Loucy (cell line): ENCODE measurements around the gene ZFPL1.

Source experiments
- H2AFZ ChIP-seq: fragments of 200-600 bp; sonication (generic); 2 replicates; pipeline ENCODE4 v1.6.0; 2016; ENCODE audit warnings: antibody characterized with exemption, mild to moderate bottlenecking, low read length, moderate library complexity
- H3F3A ChIP-seq: fragments of 200-600 bp; 2 replicates; pipeline ENCODE4 v1.6.0; 2016; ENCODE audit warnings: antibody characterized with exemption, low read depth, mild to moderate bottlenecking
- H3K27me3 ChIP-seq: fragments of 200-600 bp; sonication (generic); 2 replicates; pipeline ENCODE4 v1.6.1; 2014; ENCODE audit warnings: low read length, mild to moderate bottlenecking; ENCODE audit not compliant: insufficient read depth, poor library complexity, severe bottlenecking
- H3K36me3 ChIP-seq: fragments of 200-600 bp; sonication (generic); 2 replicates; pipeline ENCODE4 v1.6.1; 2016; ENCODE audit warnings: low read length; ENCODE audit not compliant: insufficient read depth
- H3K4me1 ChIP-seq: fragments of 200-600 bp; sonication (generic); 2 replicates; pipeline ENCODE4 v1.5.1; 2014; ENCODE audit warnings: low read length, mild to moderate bottlenecking; ENCODE audit not compliant: insufficient read depth, poor library complexity, severe bottlenecking
- H3K4me2 ChIP-seq: fragments of 200-600 bp; sonication (generic); 2 replicates; pipeline ENCODE4 v1.6.0; 2014; ENCODE audit warnings: antibody characterized with exemption, low read length, low read depth, mild to moderate bottlenecking; ENCODE audit not compliant: poor library complexity, severe bottlenecking
- H3K4me3 ChIP-seq: fragments of 200-600 bp; sonication (generic); 2 replicates; pipeline ENCODE4 v1.5.1; 2014; ENCODE audit warnings: low read length, mild to moderate bottlenecking, mixed read lengths; ENCODE audit not compliant: poor library complexity, severe bottlenecking
- H3K79me2 ChIP-seq: fragments of 200-600 bp; sonication (generic); 2 replicates; pipeline ENCODE4 v1.6.1; 2014; ENCODE audit warnings: low read length; ENCODE audit not compliant: insufficient read depth
- H3K9ac ChIP-seq: fragments of 200-600 bp; sonication (generic); 2 replicates; pipeline ENCODE4 v1.6.0; 2014; ENCODE audit warnings: mild to moderate bottlenecking, low read depth, low read length, moderate library complexity; ENCODE audit not compliant: poor library complexity, severe bottlenecking
- H3K9me2 ChIP-seq: fragments of 200-600 bp; sonication (generic); replicated peaks from 2 replicates; pipeline ENCODE4 v1.6.1; 2016; ENCODE audit warnings: low read depth, low read length, mixed read lengths
- H3K9me3 ChIP-seq: fragments of 200-600 bp; sonication (generic); 2 replicates; pipeline ENCODE4 v1.6.1; 2014; ENCODE audit warnings: mild to moderate bottlenecking, antibody characterized with exemption, low read length, low read depth; ENCODE audit not compliant: insufficient read depth
- H4K20me1 ChIP-seq: fragments of 200-600 bp; sonication (generic); 2 replicates; pipeline ENCODE4 v1.6.0; 2014; ENCODE audit warnings: antibody characterized with exemption, low read length, mild to moderate bottlenecking; ENCODE audit not compliant: insufficient read depth, poor library complexity, severe bottlenecking
- EZH2phosphoT487 ChIP-seq: fragments of 200-600 bp; IDR thresholded peaks from 2 replicates; pipeline ENCODE4 v1.6.1; 2018; ENCODE audit warnings: antibody characterized with exemption, mild to moderate bottlenecking, moderate library complexity, borderline replicate concordance
- TF ChIP-seq, protein P1 (sequence below): fragments of 200-600 bp; sonication (generic); conservative IDR thresholded peaks from 2 replicates; pipeline ENCODE4 v1.5.1; 2014; ENCODE audit warnings: mild to moderate bottlenecking, antibody characterized with exemption, low read length

ZFPL1 gene

DNA sequence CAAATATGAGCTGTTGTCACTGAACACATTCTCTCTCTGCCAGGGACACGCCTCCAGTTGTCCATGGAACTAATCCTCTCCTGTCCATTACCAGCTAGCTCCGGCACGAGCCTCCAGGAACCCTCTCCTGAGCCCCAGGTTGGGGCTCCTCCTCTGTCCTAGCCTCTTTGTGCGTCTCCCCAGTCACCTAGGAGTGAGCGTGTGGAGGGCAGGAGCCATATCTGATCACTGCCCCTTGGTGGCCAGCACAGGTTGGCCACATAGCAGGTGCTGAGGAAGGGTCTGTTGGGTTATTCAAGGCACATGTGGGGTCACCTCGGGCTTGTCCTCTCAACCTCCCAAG, 47.8 kb downstream of the ZFPL1 start:
- Histone ChIP-seq H3K4me2 (peak overlapping the region; percentile 98), H2AFZ (no peak overlapping the region), H3K4me3 (no peak overlapping the region), H3F3A (no peaks in the 10 kb centered on the region), H3K79me2 (peaks cover 26% of the 10 kb centered on the region), H3K9me2 (no peaks in the 10 kb centered on the region), H4K20me1 (peaks cover 21% of the 10 kb centered on the region), H3K9ac (no peak overlapping the region), H3K4me1 (peaks cover 24% of the 10 kb centered on the region), H3K27me3 (no peaks in the 10 kb centered on the region), H3K9me3 (no peaks in the 10 kb centered on the region), H3K36me3 (peaks cover 45% of the 10 kb centered on the region)
- TF ChIP-seq, protein P1, sequence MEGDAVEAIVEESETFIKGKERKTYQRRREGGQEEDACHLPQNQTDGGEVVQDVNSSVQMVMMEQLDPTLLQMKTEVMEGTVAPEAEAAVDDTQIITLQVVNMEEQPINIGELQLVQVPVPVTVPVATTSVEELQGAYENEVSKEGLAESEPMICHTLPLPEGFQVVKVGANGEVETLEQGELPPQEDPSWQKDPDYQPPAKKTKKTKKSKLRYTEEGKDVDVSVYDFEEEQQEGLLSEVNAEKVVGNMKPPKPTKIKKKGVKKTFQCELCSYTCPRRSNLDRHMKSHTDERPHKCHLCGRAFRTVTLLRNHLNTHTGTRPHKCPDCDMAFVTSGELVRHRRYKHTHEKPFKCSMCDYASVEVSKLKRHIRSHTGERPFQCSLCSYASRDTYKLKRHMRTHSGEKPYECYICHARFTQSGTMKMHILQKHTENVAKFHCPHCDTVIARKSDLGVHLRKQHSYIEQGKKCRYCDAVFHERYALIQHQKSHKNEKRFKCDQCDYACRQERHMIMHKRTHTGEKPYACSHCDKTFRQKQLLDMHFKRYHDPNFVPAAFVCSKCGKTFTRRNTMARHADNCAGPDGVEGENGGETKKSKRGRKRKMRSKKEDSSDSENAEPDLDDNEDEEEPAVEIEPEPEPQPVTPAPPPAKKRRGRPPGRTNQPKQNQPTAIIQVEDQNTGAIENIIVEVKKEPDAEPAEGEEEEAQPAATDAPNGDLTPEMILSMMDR: no peak
- TF ChIP-seq EZH2phosphoT487: no peak

DNA sequence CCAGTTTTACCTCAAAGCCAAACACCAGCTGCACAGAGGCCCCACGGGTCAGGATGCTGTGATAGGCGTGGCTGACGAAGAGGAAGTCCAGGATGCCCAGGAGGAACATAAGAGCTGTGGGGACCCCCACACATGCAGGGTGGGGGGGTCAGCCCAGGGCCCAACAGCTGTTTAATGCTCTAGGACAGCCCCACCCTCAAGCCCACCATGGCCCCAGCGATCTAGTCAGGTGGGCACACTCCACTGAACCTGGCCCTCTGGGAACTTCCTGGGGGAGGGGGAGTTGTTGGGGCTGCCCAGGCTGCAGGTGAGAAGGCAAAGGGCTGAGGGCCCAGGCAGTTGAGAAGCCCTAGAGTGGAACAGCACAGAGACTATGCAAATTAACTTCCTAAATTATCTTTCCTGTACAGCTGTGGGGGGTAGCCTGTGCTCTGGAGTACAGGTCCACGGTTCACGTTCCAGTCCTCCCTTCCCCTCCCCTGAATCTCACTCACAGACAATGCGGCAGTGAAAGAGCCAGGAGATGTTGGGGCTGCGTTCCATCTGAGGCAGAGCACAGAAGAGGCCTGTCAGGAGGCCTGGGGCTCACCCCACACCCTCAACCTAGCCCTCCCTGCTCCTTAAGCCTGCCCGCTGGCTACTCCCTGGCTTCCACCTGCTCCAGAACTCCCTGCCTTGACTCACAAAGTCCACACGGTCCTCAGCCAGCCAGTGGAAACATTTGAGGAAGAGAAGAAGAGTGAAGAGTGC, 48.4 kb downstream of the ZFPL1 start:
- H3K4me2 ChIP-seq: peak overlapping the region; percentile 98
- H3K27me3 ChIP-seq: no peaks in the 10 kb centered on the region
- H3K36me3 ChIP-seq: peaks cover 39% of the 10 kb centered on the region
- no peak for TF ChIP-seq EZH2phosphoT487
- TF ChIP-seq, protein P1: no peak
- H3K4me1 ChIP-seq: peaks cover 24% of the 10 kb centered on the region
- peaks cover 26% of the 10 kb centered on the region for H3K79me2 ChIP-seq
- no peaks in the 10 kb centered on the region for H3K9me2 ChIP-seq
- H2AFZ ChIP-seq: no peak overlapping the region
- H3K9me3 ChIP-seq: no peaks in the 10 kb centered on the region
- H3K4me3 ChIP-seq: peak overlapping the region; percentile 84
- peak overlapping the region; percentile 88 for H3K9ac ChIP-seq
- peaks cover 21% of the 10 kb centered on the region for H4K20me1 ChIP-seq
- no peaks in the 10 kb centered on the region for H3F3A ChIP-seq

DNA sequence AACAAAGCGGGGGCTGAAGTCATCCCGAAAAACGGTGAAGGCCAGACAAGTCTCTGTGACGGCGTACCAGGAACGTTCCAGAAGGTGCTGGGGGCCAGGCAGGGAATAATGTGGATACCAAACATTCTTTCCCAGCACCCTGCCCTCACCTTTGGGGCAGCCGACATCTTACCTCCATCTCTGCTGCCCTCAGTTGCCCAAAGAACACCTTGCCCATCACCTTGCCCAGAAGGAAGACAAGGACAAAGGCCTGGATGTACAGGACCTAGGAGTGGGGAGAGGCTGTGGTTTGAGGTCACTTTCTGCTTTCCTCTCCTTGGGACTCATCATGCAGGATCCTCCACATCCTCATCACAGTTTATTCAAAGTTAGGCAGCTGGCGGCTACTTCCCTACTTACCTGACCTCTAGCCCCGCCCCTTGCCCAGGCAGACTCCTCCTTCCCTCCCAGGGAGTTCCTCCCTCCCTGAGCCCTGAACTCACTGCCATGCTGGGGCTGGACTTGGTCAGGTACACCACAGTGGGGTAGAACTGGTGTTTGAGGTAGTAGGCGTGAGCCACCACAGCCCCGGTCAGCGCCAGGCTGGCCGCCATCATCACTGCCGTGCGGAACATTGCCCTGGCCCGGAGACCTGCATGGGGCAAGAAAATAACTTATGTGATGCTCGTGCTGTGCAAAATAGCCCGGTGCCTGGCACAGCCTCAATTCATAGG, 49.1 kb downstream of the ZFPL1 start:
- H4K20me1 ChIP-seq: peaks cover 21% of the 10 kb centered on the region
- H3F3A ChIP-seq: no peaks in the 10 kb centered on the region
- H3K9me3 ChIP-seq: no peaks in the 10 kb centered on the region
- H3K79me2 ChIP-seq: peaks cover 26% of the 10 kb centered on the region
- H3K36me3 ChIP-seq: peaks cover 32% of the 10 kb centered on the region
- no peak for TF ChIP-seq EZH2phosphoT487
- TF ChIP-seq, protein P1: no peak
- peak overlapping the region; percentile 98 for H3K4me2 ChIP-seq
- H2AFZ ChIP-seq: no peak overlapping the region
- H3K4me3 ChIP-seq: peak overlapping the region; percentile 84
- H3K27me3 ChIP-seq: no peaks in the 10 kb centered on the region
- H3K4me1 ChIP-seq: peaks cover 24% of the 10 kb centered on the region
- no peaks in the 10 kb centered on the region for H3K9me2 ChIP-seq
- peak overlapping the region; percentile 88 for H3K9ac ChIP-seq
